IPS-11a (cell line): ENCODE results near the gene CBY3.
"Not testable (repeated sequence)": the region's sequence is repeated elsewhere in the genome, so short reads cannot be mapped to it uniquely, and the experiment has no call there.

Source experiments
- H3K4me3 ChIP-seq: one replicate; pipeline ENCODE4 v1.5.1; 2013; ENCODE audit warnings: low read depth, low read length, control low read depth

CBY3 gene

GRCh38 chr5:179680780-179681401 lies at the start of gene CBY3:
CBY3 (minus strand) TSS chr5:179681034; CDS start chr5:179680918, 116 bp downstream.
- H3K4me3 ChIP-seq, result no peak within 1 kb of the TSS

GRCh38 chr5:179730356-179730755 lies 49.5 kb upstream of the CBY3 start:
- no peak overlapping the region for H3K4me3 ChIP-seq

- no peak overlapping the region for H3K4me3 ChIP-seq
Measured at GRCh38 chr5:179729727-179730126, 48.9 kb upstream of the CBY3 start.

- no peak overlapping the region for H3K4me3 ChIP-seq
Measured at GRCh38 chr5:179729303-179729702, 48.5 kb upstream of the CBY3 start.

GRCh38 chr5:179727106-179727505 lies 46.3 kb upstream of the CBY3 start:
- H3K4me3 ChIP-seq, result no peak overlapping the region

- no peak overlapping the region for H3K4me3 ChIP-seq
Measured at GRCh38 chr5:179724163-179724562, 43.3 kb upstream of the CBY3 start.

- H3K4me3 ChIP-seq, result no peak overlapping the region
Measured at GRCh38 chr5:179720222-179720621, 39.4 kb upstream of the CBY3 start.

GRCh38 chr5:179716286-179716685 lies 35.5 kb upstream of the CBY3 start:
- H3K4me3 ChIP-seq, result no peak overlapping the region

- peak overlapping the region; percentile 97 for H3K4me3 ChIP-seq
Measured at GRCh38 chr5:179700401-179700918, 19.6 kb upstream of the CBY3 start.

GRCh38 chr5:179699616-179700237 lies 18.9 kb upstream of the CBY3 start:
- H3K4me3 ChIP-seq, result peak overlapping the region; percentile 97

GRCh38 chr5:179698935-179699615 lies 18.2 kb upstream of the CBY3 start, which contains the start of gene CANX:
CANX (plus strand) TSS chr5:179698967; CDS start chr5:179705682, 6,715 bp downstream.
- H3K4me3 ChIP-seq, result peak within 1 kb of the TSS; percentile 97

- peak overlapping the region; percentile 97 for H3K4me3 ChIP-seq
Measured at GRCh38 chr5:179697993-179698934, 17.4 kb upstream of the CBY3 start.

- H3K4me3 ChIP-seq, result not testable (repeated sequence)
Measured at GRCh38 chr5:179697543-179697942, 16.7 kb upstream of the CBY3 start.

- H3K4me3 ChIP-seq, result no peak overlapping the region
Measured at GRCh38 chr5:179697108-179697507, 16.3 kb upstream of the CBY3 start.

GRCh38 chr5:179696603-179697002 lies 15.8 kb upstream of the CBY3 start:
- no peak overlapping the region for H3K4me3 ChIP-seq

- no peak overlapping the region for H3K4me3 ChIP-seq
Measured at GRCh38 chr5:179694561-179694960, 13.7 kb upstream of the CBY3 start.

- not testable (repeated sequence) for H3K4me3 ChIP-seq
Measured at GRCh38 chr5:179689212-179689611, 8.4 kb upstream of the CBY3 start.

- H3K4me3 ChIP-seq, result no peak overlapping the region
Measured at GRCh38 chr5:179680014-179680779, 637 bp downstream of the CBY3 start.

- H3K4me3 ChIP-seq, result peak overlapping the region; percentile 94
Measured at GRCh38 chr5:179679014-179679674, 1.7 kb downstream of the CBY3 start.
